HEK293 (cell line): ENCODE measurements around the gene CHAC2.

Experiments
- CTCF ChIA-PET: fragments of 350-600 bp; formaldehyde crosslinking; extraction: SDS; loops from one replicate; lab custom pipeline; 2021; ENCODE audit warnings: antibody characterized with exemption; lab: Yijun Ruan, JAX
- POLR2A ChIA-PET: fragments of 300-600 bp; formaldehyde crosslinking; extraction: SDS; loops from one replicate; lab custom pipeline; 2020; ENCODE audit warnings: antibody characterized with exemption, inconsistent platforms; lab: Yijun Ruan, JAX
- H3K27ac ChIP-seq: fragments of 200-500 bp; sonication (Bioruptor generic); 2 replicates; pipeline ENCODE4 v1.5.1; 2014; ENCODE audit warnings: low read depth, low read length, control low read depth, inconsistent platforms; ENCODE audit errors: extremely low read depth
- H3K36me3 ChIP-seq, 2 experiments: fragments of 200-500 bp in 1 of 2; sonication (Bioruptor generic) in 1 of 2; 1 replicate in 1 of 2; 2 replicates in 1 of 2; pipeline ENCODE4 v1.5.1; 2014 to 2017; ENCODE audit warnings: inconsistent platforms in 2 of 2, low read length in 2 of 2; ENCODE audit not compliant: control insufficient read depth in 2 of 2, insufficient read depth in 1 of 2
- H3K4me1 ChIP-seq: fragments of 200-500 bp; sonication (Bioruptor generic); 2 replicates; pipeline ENCODE4 v1.5.1; 2014; ENCODE audit warnings: mild to moderate bottlenecking, low read length, inconsistent platforms; ENCODE audit not compliant: control insufficient read depth, insufficient read depth
- H3K4me3 ChIP-seq: 2 replicates; pipeline ENCODE4 v1.5.1; 2011; ENCODE audit warnings: low read depth, mild to moderate bottlenecking, control low read depth, low read length, moderate library complexity
- H3K9me3 ChIP-seq: fragments of 200-500 bp; sonication (Bioruptor generic); 2 replicates; pipeline ENCODE4 v1.5.1; 2014; ENCODE audit warnings: low read depth, low read length, inconsistent platforms; ENCODE audit not compliant: control insufficient read depth, insufficient read depth
- BCL11B ChIP-seq: fragments of 450-650 bp; formaldehyde crosslinking; IDR thresholded peaks from 2 replicates; pipeline ENCODE4 v1.5.1; 2016; ENCODE audit warnings: low read depth, missing biosample characterization, missing genetic modification characterization
- HOXA7 ChIP-seq: sonication (generic); formaldehyde crosslinking; IDR thresholded peaks from 2 replicates; pipeline ENCODE4 v1.8.1; 2022; ENCODE audit warnings: missing genetic modification reagents, borderline replicate concordance
- KLF8 ChIP-seq: fragments of 450-650 bp; formaldehyde crosslinking; IDR thresholded peaks from 2 replicates; pipeline ENCODE4 v1.5.1; 2016; ENCODE audit warnings: missing biosample characterization, missing genetic modification characterization
- OVOL3 ChIP-seq: fragments of 450-650 bp; formaldehyde crosslinking; IDR thresholded peaks from 2 replicates; pipeline ENCODE4 v1.5.1; 2016; ENCODE audit warnings: missing biosample characterization, missing genetic modification characterization
- RBAK ChIP-seq: fragments of 450-650 bp; formaldehyde crosslinking; IDR thresholded peaks from 2 replicates; pipeline ENCODE4 v1.5.1; 2016; ENCODE audit warnings: missing biosample characterization, missing genetic modification characterization
- SALL2 ChIP-seq: fragments of 450-650 bp; formaldehyde crosslinking; IDR thresholded peaks from 2 replicates; pipeline ENCODE4 v1.5.0; 2017; ENCODE audit warnings: missing biosample characterization, mild to moderate bottlenecking, missing genetic modification characterization, borderline replicate concordance
- TRIM28 ChIP-seq: IDR thresholded peaks from 2 replicates; pipeline ENCODE4 v1.6.1; 2011; ENCODE audit warnings: low read length, control low read depth, borderline replicate concordance
- ZNF121 ChIP-seq: fragments of 450-650 bp; formaldehyde crosslinking; IDR thresholded peaks from 2 replicates; pipeline ENCODE4 v1.5.1; 2016; ENCODE audit warnings: missing biosample characterization, missing genetic modification characterization
- ZNF138 ChIP-seq: fragments of 450-650 bp; formaldehyde crosslinking; IDR thresholded peaks from 2 replicates; pipeline ENCODE4 v1.5.1; 2016; ENCODE audit warnings: missing biosample characterization, missing genetic modification characterization, borderline replicate concordance
- ZNF549 ChIP-seq: fragments of 450-650 bp; IDR thresholded peaks from 2 replicates; pipeline ENCODE4 v1.5.1; 2018; ENCODE audit warnings: missing biosample characterization, missing genetic modification characterization, mild to moderate bottlenecking, inconsistent platforms, moderate library complexity
- ZNF555 ChIP-seq: fragments of 450-650 bp; formaldehyde crosslinking; conservative IDR thresholded peaks from 2 replicates; pipeline ENCODE4 v1.5.1; 2017; ENCODE audit warnings: missing biosample characterization, mild to moderate bottlenecking, missing genetic modification characterization, inconsistent platforms
- ZNF654 ChIP-seq: fragments of 450-650 bp; formaldehyde crosslinking; IDR thresholded peaks from 2 replicates; pipeline ENCODE4 v1.5.1; 2016; ENCODE audit warnings: low read depth, missing biosample characterization, missing genetic modification characterization
- ZNF660 ChIP-seq: fragments of 450-650 bp; IDR thresholded peaks from 2 replicates; pipeline ENCODE4 v1.5.1; 2018; ENCODE audit warnings: missing biosample characterization, mild to moderate bottlenecking, missing genetic modification characterization
- ZNF843 ChIP-seq: fragments of 450-650 bp; formaldehyde crosslinking; IDR thresholded peaks from 2 replicates; pipeline ENCODE4 v1.5.1; 2016; ENCODE audit warnings: missing biosample characterization, missing genetic modification characterization
- ZXDB ChIP-seq: fragments of 450-650 bp; formaldehyde crosslinking; IDR thresholded peaks from 2 replicates; pipeline ENCODE4 v1.5.1; 2016; ENCODE audit warnings: missing biosample characterization, missing genetic modification characterization
- TF ChIP-seq, protein P1 (sequence below): fragments of 450-650 bp; formaldehyde crosslinking; IDR thresholded peaks from 2 replicates; pipeline ENCODE4 v1.5.1; 2017; ENCODE audit warnings: missing biosample characterization, missing genetic modification characterization
- TF ChIP-seq, protein P2 (sequence below): fragments of 450-650 bp; formaldehyde crosslinking; IDR thresholded peaks from 2 replicates; pipeline ENCODE4 v1.5.1; 2017; ENCODE audit warnings: missing biosample characterization, mild to moderate bottlenecking, missing genetic modification characterization, moderate library complexity
- TF ChIP-seq, protein P3 (sequence below): fragments of 450-650 bp; formaldehyde crosslinking; IDR thresholded peaks from 2 replicates; pipeline ENCODE4 v1.5.1; 2017; ENCODE audit warnings: missing biosample characterization, missing genetic modification characterization
- TF ChIP-seq, protein P4 (sequence below): fragments of 450-650 bp; formaldehyde crosslinking; IDR thresholded peaks from 2 replicates; pipeline ENCODE4 v1.5.1; 2016; ENCODE audit warnings: missing biosample characterization, missing genetic modification characterization
- TF ChIP-seq, protein P5 (sequence below): IDR thresholded peaks from 2 replicates; pipeline ENCODE4 v1.6.1; 2011; ENCODE audit warnings: mild to moderate bottlenecking, low read depth, low read length, borderline replicate concordance

Gene CHAC2

DNA sequence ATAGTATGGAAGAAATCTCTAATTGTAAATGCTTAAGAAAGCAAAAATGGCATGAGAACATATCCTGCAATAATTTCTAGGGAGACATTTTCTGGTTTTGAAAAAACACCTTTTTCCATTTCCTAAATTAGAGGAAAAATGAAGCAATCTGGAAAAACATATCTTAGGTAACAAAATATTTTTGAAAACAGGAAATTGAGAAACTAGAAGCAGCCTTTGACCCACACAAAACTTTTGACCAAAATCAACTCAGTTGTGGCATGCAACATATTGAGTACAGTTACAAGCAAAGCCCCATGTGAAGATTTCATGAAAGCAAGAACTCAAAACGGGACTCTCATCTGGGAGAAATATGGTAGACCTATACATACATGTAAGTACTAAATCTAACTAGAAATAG is 28.6 kb upstream of the CHAC2 start:
- ChIA-PET CTCF (interaction anchor here (0.7 to 1.6 kb wide), 3 partner anchors 264 to 317 kb away, joined by 3 to 9 read pairs (median 7); no protein-coding TSS in a partner anchor), POLR2A (no interaction called here)
- Histone ChIP-seq H3K9me3 (no peaks in the 10 kb centered on the region), H3K4me1 (no peaks in the 10 kb centered on the region), H3K27ac (no peak overlapping the region), H3K4me3 (no peak overlapping the region), H3K36me3 (peaks cover 8 to 16% of the 10 kb centered on the region in 2 experiments; a peak in 2 of 3 replicates)
- TF ChIP-seq OVOL3 (tag by site-specific recombination): no peak
- no peak for TF ChIP-seq TRIM28
- no peak for TF ChIP-seq RBAK (tag by site-specific recombination)
- no peak for TF ChIP-seq ZXDB
- no peak for TF ChIP-seq HOXA7 (CRISPR knock-in tag)
- no peak for TF ChIP-seq KLF8 (tag by site-specific recombination)
- no peak for TF ChIP-seq ZNF549 (tag by site-specific recombination)
- TF ChIP-seq, protein P1, sequence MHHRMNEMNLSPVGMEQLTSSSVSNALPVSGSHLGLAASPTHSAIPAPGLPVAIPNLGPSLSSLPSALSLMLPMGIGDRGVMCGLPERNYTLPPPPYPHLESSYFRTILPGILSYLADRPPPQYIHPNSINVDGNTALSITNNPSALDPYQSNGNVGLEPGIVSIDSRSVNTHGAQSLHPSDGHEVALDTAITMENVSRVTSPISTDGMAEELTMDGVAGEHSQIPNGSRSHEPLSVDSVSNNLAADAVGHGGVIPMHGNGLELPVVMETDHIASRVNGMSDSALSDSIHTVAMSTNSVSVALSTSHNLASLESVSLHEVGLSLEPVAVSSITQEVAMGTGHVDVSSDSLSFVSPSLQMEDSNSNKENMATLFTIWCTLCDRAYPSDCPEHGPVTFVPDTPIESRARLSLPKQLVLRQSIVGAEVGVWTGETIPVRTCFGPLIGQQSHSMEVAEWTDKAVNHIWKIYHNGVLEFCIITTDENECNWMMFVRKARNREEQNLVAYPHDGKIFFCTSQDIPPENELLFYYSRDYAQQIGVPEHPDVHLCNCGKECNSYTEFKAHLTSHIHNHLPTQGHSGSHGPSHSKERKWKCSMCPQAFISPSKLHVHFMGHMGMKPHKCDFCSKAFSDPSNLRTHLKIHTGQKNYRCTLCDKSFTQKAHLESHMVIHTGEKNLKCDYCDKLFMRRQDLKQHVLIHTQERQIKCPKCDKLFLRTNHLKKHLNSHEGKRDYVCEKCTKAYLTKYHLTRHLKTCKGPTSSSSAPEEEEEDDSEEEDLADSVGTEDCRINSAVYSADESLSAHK (tag by site-specific recombination): no peak
- TF ChIP-seq, protein P2, sequence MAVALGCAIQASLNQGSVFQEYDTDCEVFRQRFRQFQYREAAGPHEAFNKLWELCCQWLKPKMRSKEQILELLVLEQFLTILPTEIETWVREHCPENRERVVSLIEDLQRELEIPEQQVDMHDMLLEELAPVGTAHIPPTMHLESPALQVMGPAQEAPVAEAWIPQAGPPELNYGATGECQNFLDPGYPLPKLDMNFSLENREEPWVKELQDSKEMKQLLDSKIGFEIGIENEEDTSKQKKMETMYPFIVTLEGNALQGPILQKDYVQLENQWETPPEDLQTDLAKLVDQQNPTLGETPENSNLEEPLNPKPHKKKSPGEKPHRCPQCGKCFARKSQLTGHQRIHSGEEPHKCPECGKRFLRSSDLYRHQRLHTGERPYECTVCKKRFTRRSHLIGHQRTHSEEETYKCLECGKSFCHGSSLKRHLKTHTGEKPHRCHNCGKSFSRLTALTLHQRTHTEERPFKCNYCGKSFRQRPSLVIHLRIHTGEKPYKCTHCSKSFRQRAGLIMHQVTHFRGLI (tag by site-specific recombination): no peak
- TF ChIP-seq, protein P3, sequence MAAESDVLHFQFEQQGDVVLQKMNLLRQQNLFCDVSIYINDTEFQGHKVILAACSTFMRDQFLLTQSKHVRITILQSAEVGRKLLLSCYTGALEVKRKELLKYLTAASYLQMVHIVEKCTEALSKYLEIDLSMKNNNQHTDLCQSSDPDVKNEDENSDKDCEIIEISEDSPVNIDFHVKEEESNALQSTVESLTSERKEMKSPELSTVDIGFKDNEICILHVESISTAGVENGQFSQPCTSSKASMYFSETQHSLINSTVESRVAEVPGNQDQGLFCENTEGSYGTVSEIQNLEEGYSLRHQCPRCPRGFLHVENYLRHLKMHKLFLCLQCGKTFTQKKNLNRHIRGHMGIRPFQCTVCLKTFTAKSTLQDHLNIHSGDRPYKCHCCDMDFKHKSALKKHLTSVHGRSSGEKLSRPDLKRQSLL: no peak
- TF ChIP-seq SALL2 (tag by site-specific recombination): no peak
- TF ChIP-seq, protein P4, sequence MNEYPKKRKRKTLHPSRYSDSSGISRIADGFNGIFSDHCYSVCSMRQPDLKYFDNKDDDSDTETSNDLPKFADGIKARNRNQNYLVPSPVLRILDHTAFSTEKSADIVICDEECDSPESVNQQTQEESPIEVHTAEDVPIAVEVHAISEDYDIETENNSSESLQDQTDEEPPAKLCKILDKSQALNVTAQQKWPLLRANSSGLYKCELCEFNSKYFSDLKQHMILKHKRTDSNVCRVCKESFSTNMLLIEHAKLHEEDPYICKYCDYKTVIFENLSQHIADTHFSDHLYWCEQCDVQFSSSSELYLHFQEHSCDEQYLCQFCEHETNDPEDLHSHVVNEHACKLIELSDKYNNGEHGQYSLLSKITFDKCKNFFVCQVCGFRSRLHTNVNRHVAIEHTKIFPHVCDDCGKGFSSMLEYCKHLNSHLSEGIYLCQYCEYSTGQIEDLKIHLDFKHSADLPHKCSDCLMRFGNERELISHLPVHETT (tag by site-specific recombination): no peak
- TF ChIP-seq ZNF660 (tag by site-specific recombination): no peak
- TF ChIP-seq ZNF555: no peak
- no peak for TF ChIP-seq ZNF654 (tag by site-specific recombination)
- TF ChIP-seq ZNF121: no peak
- TF ChIP-seq ZNF138 (tag by site-specific recombination): no peak

DNA sequence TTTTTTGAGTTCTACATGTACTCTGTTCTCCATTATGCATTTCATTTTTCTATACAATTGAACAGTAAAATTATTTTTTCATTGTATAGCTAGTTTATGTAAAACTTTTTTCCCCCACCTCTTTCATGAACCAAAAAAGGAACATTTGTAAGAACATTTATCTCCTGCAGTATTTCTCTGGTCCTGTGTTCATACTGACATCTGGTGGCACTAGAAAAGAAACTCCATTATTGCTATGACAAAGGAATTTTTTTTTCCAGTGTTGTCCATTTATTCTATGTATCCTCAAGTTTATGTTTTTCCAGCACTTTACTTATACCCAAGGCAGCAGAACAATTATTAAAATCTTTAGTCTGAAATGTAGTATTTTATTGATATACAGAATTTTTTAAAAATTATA is 27.4 kb upstream of the CHAC2 start:
- POLR2A ChIA-PET: no interaction called here
- CTCF ChIA-PET: interaction anchor here (0.6 to 1.6 kb wide), 5 partner anchors 11 to 322 kb away, joined by 3 to 9 read pairs (median 4); no protein-coding TSS in a partner anchor

More for the DNA sequence above, 27.4 kb upstream of the CHAC2 start:
- H3K36me3 ChIP-seq: peaks cover 8 to 16% of the 10 kb centered on the region in 2 experiments; a peak in 2 of 3 replicates
- H3K9me3 ChIP-seq: no peaks in the 10 kb centered on the region
- no peaks in the 10 kb centered on the region for H3K4me1 ChIP-seq
- H3K4me3 ChIP-seq: no peak overlapping the region
- H3K27ac ChIP-seq: no peak overlapping the region
- TF ChIP-seq, protein P5, sequence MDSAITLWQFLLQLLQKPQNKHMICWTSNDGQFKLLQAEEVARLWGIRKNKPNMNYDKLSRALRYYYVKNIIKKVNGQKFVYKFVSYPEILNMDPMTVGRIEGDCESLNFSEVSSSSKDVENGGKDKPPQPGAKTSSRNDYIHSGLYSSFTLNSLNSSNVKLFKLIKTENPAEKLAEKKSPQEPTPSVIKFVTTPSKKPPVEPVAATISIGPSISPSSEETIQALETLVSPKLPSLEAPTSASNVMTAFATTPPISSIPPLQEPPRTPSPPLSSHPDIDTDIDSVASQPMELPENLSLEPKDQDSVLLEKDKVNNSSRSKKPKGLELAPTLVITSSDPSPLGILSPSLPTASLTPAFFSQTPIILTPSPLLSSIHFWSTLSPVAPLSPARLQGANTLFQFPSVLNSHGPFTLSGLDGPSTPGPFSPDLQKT: no peak
- TF ChIP-seq ZNF843 (tag by site-specific recombination) (no peak), ZNF654 (tag by site-specific recombination) (peak; percentile 35), BCL11B (tag by site-specific recombination) (no peak)
